Mesothelial cell of epicardium (in vitro differentiated cells): ENCODE results near the gene EYS. TPM values are rescaled to one million over a fixed set of nuclear protein-coding genes. Genes with fewer than 3 reads are reported as not detected.

Source experiments
- DNase-seq, 2 experiments: peaks; one replicate each; pipeline ENCODE4 v3.0.0; 2021; ENCODE audit warnings: low spot score in 2 of 2; ENCODE audit not compliant: unreplicated experiment in 2 of 2
- H3K27ac Mint-ChIP-seq: 2 replicates; pipeline ENCODE4 v1.8.0; 2021; ENCODE audit warnings: mixed read lengths
- H3K27me3 Mint-ChIP-seq: 2 replicates; pipeline ENCODE4 v1.8.0; 2021; ENCODE audit warnings: low read depth, mixed read lengths
- H3K36me3 Mint-ChIP-seq: 2 replicates; pipeline ENCODE4 v1.8.0; 2021; ENCODE audit warnings: mixed read lengths
- H3K4me1 Mint-ChIP-seq: 2 replicates; pipeline ENCODE4 v1.8.0; 2021; ENCODE audit warnings: mixed read lengths
- H3K4me3 Mint-ChIP-seq: 2 replicates; pipeline ENCODE4 v1.8.0; 2021; ENCODE audit warnings: mild to moderate bottlenecking, moderate library complexity, mixed read lengths
- H3K9me3 Mint-ChIP-seq: 2 replicates; pipeline ENCODE4 v1.8.0; 2021; ENCODE audit warnings: mixed read lengths
- total RNA-seq: library from RNA; stranded (reverse); gene quantifications from 3 replicates; pipeline ENCODE4 v1.2.1, GENCODE V29; 2021
- TF ChIP-seq, protein P1 (sequence below): fragments of 200-600 bp; sonication (generic); IDR thresholded peaks from one replicate; pipeline ENCODE4 v1.5.0; 2021; ENCODE audit warnings: antibody characterized with exemption; ENCODE audit not compliant: unreplicated experiment

The EYS gene
- total RNA-seq, 1 donor from 2014 or later, result 0.69 TPM

DNA sequence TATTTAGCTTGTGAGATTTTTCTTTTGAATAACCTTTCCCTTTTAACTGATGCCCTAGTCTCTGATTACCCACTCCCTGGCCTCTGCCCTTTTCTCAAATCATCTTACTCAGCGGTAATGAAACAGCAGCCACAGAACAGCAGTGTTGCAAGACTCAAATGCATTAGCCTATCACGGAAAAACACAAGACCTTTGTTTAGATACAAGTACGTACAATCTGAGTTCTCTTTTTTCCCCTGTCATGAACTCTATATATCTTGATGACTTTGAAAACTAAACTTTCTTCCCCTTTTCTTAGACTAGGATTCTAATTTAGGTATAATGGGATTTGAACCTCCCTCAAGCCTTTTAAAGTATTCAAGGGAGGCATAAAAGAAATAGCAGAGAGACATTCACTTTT lies 1034.9 kb downstream of the EYS start:
- Mint-ChIP-seq H3K4me1 (peaks cover 18% of the 10 kb centered on the region), H3K36me3 (no peaks in the 10 kb centered on the region), H3K27ac (peak overlapping the region; percentile 43), H3K4me3 (no peak overlapping the region), H3K9me3 (no peaks in the 10 kb centered on the region), H3K27me3 (no peaks in the 10 kb centered on the region)
- no peak for DNase-seq
- TF ChIP-seq, protein P1, sequence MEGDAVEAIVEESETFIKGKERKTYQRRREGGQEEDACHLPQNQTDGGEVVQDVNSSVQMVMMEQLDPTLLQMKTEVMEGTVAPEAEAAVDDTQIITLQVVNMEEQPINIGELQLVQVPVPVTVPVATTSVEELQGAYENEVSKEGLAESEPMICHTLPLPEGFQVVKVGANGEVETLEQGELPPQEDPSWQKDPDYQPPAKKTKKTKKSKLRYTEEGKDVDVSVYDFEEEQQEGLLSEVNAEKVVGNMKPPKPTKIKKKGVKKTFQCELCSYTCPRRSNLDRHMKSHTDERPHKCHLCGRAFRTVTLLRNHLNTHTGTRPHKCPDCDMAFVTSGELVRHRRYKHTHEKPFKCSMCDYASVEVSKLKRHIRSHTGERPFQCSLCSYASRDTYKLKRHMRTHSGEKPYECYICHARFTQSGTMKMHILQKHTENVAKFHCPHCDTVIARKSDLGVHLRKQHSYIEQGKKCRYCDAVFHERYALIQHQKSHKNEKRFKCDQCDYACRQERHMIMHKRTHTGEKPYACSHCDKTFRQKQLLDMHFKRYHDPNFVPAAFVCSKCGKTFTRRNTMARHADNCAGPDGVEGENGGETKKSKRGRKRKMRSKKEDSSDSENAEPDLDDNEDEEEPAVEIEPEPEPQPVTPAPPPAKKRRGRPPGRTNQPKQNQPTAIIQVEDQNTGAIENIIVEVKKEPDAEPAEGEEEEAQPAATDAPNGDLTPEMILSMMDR, result no peak

DNA sequence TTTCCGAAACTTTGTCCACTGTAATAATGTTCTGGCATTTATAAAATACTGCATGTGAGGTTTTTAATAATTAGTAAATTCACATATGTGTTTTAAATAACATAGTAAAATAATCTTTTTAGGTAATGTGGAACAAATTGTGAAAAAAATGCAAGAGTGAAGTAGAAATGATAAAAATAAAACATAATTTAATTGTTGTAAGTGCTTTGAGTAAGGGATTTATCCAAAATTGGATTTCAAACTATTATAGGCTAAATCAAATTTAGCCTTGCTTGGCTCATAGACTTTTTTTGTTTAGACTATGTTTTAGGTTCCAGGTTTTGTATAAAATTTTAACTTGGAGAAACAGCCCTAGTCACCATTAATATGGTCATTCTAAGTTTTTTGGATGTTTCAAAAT lies 1041.9 kb downstream of the EYS start:
- DNase-seq, result no peak
- Mint-ChIP-seq H3K36me3 (no peaks in the 10 kb centered on the region), H3K9me3 (no peaks in the 10 kb centered on the region), H3K27me3 (no peaks in the 10 kb centered on the region), H3K27ac (no peak overlapping the region), H3K4me1 (no peaks in the 10 kb centered on the region), H3K4me3 (no peak overlapping the region)
- TF ChIP-seq, protein P1, result no peak

DNA sequence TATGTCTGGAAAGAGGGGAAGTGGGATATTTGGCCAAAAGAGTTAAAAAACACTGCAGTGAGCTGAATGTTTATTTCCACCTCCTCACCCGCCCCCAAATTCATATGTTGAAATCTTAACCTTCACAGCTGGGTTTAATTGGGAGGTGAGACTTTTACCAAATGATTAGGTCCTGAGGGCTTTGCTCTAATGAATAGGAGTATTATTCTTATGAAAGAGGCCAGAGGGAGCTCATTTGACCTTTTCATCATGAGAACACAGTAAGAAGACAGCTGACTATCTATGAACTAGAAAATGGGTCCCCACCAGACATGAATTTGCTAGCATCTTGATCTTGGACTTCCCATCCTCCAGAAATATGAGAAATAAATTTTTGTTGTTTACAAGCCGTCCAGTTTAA lies 1042.5 kb downstream of the EYS start:
- no peaks in the 10 kb centered on the region for H3K27me3 Mint-ChIP-seq
- no peak overlapping the region for H3K27ac Mint-ChIP-seq
- no peak for DNase-seq
- H3K36me3 Mint-ChIP-seq, result no peaks in the 10 kb centered on the region
- H3K9me3 Mint-ChIP-seq, result no peaks in the 10 kb centered on the region
- TF ChIP-seq, protein P1, result no peak
- no peak overlapping the region for H3K4me3 Mint-ChIP-seq
- no peaks in the 10 kb centered on the region for H3K4me1 Mint-ChIP-seq

DNA sequence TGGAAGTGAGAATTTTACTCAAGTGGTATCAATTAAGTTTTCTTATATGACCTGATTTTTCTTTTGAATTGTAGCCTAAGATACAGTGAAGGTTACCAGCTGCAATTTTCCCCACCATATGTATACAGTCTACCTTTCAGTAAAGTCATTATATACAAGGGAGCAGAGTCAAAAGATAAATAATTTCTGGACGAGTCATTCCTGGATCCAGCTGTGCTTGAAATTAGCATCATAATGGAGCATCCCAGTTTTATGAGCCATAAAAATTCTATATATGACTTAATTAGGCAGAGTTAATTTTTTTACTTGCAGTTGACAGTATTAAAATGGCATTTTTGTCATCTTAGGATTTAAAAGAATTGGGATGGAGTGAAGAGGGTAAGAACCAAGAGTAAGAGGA lies 1063.0 kb downstream of the EYS start:
- no peak for DNase-seq
- Mint-ChIP-seq H3K27ac (no peak overlapping the region), H3K4me1 (no peaks in the 10 kb centered on the region), H3K4me3 (no peak overlapping the region), H3K27me3 (peaks cover 1% of the 10 kb centered on the region), H3K36me3 (no peaks in the 10 kb centered on the region), H3K9me3 (no peaks in the 10 kb centered on the region)
- TF ChIP-seq, protein P1, result no peak

DNA sequence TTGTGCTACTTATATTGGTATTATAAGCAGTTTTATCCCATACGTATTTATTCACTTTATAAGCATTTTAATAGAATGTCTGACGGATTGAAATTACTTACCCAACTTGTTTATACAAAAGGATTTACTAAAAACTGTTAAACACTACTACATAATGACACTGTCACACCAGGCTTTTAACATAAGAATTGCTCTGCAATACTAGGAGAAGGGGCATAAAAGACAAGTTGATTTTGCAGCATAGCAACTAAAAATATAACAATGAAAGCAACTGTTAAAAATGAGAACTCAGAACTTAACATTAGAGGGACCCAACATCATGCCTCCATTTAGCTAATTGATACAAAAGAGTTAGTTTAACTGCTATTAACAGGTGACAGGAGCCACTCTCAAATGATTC lies 1076.1 kb downstream of the EYS start:
- H3K9me3 Mint-ChIP-seq, result no peaks in the 10 kb centered on the region
- DNase-seq, result no peak
- TF ChIP-seq, protein P1, result no peak
- H3K27ac Mint-ChIP-seq, result no peak overlapping the region
- H3K27me3 Mint-ChIP-seq, result no peaks in the 10 kb centered on the region
- H3K4me3 Mint-ChIP-seq, result no peak overlapping the region
- no peaks in the 10 kb centered on the region for H3K4me1 Mint-ChIP-seq
- no peaks in the 10 kb centered on the region for H3K36me3 Mint-ChIP-seq

DNA sequence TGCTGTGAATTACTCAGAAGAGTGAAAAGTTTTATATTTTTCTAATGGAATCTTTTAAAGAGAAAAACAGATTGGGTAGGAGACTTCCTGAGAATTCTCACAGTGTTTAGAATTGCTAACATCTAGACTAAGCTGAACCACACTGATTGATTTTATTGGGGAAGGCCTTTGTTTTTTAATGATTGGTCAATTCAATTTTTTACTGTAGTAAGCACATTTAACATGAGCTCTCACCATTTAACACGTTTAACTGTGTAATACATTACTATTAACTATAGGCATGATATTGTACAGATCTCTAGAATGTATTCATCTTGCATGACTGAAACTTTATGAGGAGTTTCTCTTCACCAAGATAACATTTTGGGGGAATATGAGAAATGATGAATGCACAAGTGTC lies 1084.1 kb downstream of the EYS start:
- TF ChIP-seq, protein P1, result no peak
- Mint-ChIP-seq H3K4me3 (no peak overlapping the region), H3K27ac (no peak overlapping the region), H3K36me3 (no peaks in the 10 kb centered on the region), H3K27me3 (no peaks in the 10 kb centered on the region), H3K4me1 (peaks cover 5% of the 10 kb centered on the region), H3K9me3 (no peaks in the 10 kb centered on the region)
- DNase-seq, result no peak
